ENCODE data around the gene RAB34.
A peak's percentile ranks its signal among the peaks of the same experiment; 100 is the strongest.
"Not testable (repeated sequence)": the region's sequence is repeated elsewhere in the genome, so short reads cannot be mapped to it uniquely, and the experiment has no call there.

RAB34 gene

DNA sequence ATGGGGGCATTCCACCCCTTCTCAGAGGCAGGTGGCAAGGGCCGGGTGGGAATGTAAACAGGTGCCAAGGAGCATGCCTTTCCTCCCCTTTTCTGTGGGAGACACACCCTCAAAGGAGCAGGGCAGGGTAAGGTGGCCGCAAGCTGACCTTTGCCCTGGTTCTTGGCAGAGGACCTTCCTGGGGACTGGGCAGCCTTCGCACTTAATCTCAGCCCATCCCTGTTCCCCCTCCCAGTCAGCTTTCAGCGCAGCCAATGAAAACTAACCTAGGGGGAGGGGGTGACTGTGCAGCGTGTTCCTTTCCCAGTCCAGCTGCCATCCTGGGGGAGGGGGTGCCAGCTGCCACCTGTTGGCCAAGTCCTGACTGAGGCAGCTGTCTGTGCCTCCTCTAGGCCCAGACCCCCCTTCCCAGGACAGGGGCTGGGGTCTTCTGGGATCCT lies 29.0 kb upstream of the RAB34 start:
- no peak for DNase-seq (ENCODE audit: low spot score)

DNA sequence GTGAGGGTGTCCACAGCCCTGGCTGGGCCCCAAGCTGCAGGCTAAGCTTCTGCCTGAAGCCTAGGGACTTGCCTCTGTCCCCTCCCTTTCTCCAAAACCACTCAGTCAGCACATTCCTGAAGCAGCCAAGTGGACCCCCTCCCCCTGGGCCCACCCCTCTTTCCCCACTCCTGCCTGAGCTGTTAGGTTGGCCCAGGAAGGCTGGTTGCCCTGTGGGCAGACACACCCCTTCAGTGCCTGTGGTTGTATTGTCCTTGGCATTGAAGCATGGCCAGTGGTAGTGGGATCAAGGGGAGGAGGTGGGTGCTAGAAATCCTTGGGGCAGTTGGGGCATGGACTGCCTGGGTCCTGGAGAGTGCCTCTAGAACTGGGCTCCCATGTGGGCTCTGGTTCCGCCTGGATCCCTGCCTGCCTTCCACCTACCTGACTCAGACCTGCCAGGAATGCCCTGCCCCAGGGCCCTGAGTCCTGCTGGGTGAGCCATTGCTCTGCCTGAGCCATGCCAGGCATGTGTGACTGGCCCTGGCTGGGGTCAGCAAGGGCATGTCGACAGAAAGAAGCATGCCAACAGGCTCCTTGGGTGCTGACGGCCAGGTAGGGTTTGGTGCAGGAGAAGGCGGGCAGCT lies 28.2 kb upstream of the RAB34 start:
- DNase-seq (ENCODE audit: low spot score): no peak

DNA sequence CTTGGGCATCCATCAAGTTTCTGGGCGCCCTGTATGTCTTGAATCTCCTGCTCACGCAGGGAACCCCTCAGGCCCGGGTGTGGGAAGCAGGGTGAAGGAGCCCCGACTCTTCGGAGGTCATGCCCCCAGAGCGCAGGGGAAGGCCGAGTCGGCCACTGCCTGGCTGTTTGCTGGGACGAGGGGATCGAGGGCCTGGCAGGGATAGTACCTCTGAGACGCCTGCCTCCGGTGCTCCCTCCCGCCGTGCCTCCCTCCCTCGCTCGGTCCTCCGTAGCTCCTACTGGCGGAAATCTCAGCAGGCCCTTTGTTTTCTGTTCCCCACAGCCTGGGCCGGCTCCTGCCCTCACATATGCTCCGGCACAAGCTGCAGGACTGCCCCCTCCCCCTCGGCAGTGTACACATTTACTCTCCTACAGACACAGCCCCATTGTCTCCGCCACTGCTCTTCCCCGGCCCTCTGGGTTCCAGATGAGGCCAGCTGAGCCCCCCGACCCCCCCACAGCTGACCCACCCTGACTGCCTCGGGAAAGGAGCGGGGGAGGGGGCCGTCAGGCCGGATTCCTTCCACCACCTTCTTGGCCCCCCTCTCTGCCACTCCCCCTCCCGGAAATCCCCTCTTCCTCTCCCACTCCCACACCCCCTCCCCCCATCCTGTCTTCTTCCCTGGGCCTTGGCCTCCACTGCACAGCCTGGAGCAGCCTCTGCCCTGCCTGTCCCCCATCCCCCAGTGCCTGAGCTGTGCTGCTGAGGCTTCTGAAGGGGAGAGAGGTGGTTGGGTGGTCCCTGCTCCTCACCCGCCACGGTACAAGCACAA lies 27.5 kb upstream of the RAB34 start:
- peak; percentile 33 for DNase-seq (ENCODE audit: low spot score)

DNA sequence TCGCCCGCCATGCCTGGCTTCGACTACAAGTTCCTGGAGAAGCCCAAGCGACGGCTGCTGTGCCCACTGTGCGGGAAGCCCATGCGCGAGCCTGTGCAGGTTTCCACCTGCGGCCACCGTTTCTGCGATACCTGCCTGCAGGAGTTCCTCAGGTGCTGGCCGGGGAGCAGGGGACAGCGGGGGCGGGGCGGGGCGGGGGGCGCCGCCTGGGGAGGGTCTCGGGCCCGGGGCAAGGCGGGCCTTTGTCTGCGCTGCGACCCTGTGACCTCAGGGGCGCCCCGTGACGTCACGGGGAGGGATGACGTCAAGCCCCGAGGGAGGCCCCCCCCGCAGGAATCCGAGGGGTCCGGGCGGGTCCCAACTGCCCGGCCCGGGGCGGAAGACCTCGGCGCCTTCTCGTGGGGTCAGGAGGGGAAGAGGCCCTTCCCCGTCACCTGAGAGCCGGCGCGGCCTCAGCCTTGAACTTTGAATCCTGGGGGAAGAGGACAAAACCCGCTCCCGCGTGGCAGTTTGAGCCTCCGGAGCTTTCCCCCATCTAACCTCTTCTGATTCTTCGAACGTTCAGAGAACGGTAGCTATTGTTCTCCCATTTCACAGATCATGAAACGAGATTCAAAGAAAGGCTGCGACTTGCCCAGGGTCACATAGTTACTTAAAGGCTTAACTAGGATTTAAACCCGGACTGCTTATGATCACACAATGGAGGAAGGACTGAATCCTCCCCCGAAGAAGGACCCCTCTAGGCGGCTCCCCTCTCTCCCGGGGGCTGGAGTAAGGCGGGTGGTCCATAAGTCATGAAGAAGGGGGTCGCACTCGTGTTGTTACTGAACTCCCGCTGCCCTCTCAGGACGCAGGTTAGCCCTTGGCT lies 26.7 kb upstream of the RAB34 start:
- peak; percentile 79 for DNase-seq (ENCODE audit: low spot score)

DNA sequence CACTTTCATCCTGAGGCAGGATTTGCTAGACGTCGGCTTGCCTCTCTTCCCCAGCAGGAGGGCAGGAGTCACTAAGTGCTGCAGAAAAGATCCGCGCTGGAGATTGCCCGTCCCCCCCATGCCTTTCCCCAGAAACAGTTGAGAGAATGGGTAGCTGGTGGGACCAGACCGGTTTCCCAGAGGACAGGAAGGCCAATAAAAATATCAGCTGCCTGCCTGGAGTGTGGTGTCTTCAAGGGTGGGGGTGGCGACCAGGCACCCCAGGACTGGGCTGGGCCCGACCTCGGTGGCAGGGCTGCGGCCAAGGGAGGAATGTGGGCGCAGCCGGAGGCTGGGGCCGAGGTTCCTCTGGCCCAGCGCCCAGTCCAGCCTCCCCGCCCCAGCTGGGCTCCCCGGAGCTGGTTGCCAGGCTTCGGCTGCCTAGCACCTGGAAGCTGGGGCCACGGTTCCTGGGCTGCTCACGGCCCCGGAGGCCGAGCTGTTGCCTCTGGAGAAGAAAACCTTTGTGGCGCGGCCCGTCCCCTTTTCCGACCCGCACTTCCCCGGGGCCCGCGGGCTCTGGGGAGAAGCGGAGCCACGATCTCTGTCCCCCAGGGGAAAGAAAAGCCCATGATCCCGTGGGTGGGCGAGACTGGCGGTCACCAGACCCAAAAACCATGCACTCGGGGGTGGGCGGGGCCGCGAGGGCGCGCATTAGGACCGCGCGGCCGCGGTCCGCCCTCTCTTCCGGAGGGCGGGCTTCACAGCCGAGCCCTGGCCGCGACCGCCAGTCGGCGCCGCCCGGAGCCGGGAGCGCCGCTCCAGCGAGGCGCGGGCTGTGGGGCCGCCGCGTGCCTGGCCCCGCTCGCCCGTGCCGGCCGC lies 25.8 kb upstream of the RAB34 start, which contains the start of gene TRAF4:
TRAF4 (plus strand) TSS at position 769 of the 861 bp plus-strand sequence. CDS start 102 bp downstream, outside the sequence.
- peak; percentile 93 for DNase-seq (ENCODE audit: low spot score)

DNA sequence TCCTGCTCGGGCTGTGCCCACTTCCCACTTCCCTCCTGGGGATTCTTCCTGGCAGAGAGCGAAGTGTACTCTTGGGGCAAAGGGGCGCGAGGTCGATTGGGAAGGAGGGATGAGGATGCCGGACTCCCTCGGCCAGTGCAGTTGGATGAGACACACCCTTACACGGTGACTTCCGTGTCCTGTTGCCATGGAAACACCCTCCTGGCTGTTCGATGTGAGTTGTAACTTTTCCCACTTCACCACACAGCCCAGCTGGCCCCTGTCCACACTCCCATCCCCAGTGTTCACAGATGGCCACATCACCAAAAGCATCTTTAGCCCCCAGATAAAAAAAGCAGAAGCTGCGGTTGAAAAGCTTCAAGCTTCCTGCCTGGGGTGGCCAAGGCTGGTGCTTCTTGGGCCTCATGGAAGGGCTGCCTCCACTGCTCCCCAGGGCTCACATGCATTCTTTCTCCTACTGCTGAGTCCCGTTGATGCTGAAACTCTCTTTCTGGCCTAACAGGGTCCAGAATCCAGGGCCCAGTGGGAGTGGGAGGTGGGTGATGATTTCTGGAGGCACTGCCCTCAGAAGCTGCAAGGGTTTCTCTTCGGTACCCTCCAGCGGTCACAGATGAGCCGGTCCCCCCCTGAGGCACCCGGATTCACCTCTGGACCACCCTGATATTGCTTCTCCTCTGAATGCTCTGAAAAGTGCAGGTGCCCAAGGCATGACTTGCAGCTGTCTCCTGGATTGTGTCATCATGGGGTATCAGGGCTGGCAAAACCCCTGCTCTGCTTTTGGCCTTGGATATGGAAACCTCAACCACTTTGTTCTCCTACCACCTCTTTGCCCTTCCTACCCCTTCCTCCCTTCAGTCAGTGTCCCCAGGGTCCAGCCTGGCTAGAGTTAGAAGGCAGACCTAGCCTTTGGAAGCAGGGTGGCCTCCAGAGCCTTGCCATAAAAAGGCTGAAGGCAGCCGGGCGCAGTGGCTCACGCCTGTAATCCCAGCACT lies 24.0 kb upstream of the RAB34 start:
- no peak for DNase-seq (ENCODE audit: low spot score)

DNA sequence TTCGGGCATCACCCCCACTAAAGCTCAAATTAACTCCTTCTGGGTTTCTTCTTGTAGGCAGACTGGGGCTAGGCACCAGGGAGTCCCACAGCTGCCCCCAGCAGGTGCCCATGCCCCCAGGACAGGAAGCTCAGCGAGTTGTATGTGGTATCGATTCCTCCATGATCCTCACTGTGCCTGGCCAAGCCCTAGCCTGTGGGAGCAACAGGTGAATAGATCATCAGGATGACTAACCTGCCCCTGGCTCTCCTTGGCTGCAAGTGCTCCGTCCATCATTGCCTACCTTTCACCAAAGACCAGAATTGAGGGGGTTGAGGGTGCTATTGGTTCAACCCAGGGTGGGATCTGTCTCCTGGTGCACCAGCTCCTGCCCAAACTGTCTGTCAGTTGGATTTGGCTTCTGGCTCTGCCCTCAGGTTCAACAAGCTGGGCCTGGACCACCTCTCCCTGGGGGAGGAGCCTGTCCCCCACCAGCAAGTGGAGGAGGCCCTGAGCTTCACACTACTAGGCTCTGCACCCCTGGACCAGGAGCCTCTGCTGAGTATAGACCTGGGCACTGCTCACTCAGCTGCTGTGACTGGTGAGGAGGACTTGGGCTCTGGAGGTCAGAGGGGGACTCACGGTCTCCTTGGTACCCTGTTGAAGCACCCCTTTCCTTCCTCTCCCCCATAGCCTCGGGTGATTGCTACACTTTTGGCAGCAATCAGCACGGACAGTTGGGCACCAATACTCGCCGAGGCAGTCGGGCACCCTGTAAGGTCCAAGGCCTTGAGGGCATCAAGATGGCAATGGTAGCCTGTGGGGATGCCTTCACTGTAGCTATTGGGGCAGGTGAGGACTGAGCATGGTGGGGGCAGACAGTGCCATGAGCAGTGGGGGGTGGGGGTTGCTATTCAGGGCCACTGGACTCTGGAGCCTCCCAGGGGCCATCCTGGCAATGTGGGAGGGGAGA lies 23.0 kb upstream of the RAB34 start:
- DNase-seq (ENCODE audit: low spot score): no peak

DNA sequence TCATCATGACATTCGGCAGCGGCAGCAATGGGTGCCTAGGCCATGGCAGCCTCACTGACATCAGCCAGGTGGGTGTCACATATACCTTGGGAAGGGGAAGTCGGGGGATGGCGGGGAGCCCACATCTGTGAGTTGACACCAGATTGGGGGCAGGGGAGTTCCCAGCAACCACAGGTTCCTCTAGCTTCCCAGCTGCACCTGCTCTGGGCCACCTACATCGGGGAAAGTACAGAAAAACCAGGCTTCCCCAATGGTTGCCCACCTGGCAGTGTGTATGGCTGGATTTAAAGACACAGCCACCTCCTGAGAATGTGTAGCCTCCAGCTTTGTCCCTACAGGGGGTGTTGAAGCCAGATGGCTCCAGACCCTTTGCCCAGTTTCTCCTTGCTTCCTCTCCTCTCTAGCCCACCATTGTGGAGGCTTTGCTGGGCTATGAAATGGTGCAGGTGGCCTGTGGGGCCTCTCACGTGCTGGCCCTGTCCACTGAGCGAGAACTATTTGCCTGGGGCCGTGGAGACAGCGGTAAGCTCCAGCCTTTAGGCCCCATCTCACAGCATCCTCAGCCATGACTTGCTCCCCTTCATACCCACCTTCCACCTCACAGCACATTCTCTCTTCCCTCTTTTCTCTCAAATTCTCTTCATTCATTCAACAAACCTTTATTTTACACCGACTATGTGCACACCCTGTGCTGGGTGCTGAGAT lies 21.2 kb upstream of the RAB34 start:
- no peak for DNase-seq (ENCODE audit: low spot score)

DNA sequence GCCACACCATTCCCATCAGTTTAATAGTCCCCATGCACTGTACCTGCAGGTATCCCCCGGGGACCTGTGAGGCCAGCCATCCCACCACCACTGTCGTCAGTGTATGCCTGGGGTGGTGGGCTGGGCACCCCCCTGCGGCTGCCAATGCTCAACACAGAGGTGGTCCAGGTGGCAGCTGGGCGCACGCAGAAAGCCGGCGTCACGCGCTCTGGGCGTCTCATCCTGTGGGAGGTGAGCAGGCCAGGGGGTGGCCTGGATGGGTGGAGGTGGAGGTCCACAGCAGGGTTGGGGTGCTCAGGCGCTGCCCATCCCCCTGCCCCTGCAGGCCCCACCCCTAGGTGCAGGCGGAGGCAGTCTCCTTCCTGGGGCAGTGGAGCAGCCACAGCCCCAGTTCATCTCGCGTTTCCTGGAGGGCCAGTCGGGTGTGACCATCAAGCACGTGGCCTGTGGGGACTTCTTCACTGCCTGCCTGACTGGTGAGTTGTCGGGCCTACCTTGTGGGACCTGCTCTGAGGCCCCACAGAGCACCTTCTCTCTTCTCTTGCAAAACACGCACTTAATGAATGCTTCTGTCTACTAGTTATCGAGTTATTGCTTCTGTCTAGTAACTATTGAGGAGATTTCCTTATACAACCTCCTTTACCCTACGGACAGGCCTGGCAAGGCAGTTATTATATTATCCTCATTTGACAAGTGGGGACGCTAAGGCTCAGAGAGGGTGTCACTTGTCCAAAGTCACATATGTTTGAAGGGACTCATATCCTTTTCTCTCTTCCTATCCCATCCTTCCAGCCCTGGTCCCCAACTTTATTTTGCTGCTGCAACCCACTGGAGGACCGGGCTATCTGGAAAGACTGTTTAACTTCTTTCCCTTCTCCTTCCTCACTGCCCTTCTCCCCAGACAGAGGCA lies 20.4 kb upstream of the RAB34 start:
- no peak for DNase-seq (ENCODE audit: low spot score)

DNA sequence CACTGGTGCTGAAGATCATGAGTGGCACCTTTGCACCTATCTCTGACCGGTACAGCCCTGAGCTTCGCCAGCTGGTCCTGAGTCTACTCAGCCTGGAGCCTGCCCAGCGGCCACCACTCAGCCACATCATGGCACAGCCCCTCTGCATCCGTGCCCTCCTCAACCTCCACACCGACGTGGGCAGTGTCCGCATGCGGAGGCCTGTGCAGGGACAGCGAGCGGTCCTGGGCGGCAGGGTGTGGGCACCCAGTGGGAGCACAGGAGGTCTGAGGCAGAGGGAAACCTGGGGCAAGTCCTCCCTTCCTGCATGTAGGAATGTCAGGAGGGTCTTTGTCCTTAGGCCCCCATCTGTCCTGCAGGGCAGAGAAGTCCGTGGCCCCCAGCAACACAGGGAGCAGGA lies 19.6 kb upstream of the RAB34 start:
- DNase-seq (ENCODE audit: low spot score): no peak

DNA sequence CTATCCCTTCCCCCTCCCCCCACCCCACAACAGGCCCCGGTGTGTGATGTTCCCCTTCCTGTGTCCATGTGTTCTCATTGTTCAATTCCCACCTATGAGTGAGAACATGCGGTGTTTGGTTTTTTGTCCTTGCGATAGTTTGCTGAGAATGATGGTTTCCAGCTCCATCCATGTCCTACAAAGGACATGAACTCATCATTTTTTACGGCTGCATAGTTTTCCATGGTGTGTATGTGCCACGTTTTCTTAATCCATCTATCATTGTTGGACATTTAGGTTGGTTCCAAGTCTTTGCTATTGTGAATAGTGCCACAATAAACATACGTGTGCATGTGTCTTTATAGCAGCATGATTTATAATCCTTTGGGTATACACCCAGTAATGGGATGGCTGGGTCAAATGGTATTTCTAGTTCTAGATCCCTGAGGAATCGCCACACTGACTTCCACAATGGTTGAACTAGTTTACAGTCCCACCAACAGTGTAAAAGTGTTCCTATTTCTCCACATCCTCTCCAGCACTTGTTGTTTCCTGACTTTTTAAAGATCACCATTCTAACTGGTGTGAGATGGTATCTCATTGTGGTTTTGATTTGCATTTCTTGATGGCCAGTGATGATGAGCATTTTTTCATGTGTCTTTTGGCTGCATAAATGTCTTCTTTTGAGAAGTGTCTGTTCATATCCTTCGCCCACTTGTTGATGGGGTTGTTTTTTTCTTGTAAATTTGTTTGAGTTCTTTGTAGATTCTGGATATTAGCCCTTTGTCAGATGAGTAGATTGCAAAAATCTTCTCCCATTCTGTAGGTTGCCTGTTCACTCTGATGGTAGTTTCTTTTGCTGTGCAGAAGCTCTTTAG lies 18.5 kb upstream of the RAB34 start:
- not testable (repeated sequence) for DNase-seq (ENCODE audit: low spot score)

DNA sequence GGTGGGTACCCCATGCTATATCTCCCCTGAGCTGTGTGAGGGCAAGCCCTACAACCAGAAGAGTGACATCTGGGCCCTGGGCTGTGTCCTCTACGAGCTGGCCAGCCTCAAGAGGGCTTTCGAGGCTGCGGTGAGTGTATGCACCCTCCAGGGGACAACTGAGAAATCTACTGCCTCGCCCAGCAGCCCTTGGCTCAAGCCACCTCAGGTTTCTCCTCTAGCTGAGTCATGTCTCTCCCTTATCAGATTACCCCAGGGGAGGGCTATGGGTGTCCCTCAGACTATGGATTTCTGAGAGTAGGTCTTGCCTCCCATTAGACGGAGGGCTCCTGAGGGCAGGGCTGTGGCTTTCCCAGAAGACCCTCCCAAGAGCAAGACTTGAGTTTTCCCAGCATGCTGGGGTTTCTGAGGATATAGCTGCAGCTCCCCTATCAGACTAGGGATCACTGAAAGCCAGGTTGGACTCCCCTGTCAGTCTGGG lies 17.6 kb upstream of the RAB34 start:
- DNase-seq (ENCODE audit: low spot score): no peak

DNA sequence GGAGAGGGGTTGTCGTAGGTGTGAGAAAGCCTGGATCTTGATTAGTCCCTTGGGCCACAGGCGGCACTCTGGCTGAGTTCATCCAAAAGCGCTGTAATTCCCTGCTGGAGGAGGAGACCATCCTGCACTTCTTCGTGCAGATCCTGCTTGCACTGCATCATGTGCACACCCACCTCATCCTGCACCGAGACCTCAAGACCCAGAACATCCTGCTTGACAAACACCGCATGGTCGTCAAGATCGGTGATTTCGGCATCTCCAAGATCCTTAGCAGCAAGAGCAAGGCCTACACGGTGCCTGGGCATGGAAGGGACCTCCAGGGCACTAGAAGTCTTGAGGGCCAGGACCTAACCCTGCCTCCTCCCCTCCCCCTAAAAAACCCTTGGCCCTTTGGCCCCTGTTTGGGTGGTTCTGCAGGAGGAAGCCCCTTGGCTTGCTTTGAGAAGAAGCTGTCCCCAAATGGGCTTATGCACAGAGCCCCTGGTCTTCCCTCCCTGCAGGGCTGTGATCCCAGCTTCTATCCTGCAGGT lies 17.1 kb upstream of the RAB34 start:
- no peak for DNase-seq (ENCODE audit: low spot score)

DNA sequence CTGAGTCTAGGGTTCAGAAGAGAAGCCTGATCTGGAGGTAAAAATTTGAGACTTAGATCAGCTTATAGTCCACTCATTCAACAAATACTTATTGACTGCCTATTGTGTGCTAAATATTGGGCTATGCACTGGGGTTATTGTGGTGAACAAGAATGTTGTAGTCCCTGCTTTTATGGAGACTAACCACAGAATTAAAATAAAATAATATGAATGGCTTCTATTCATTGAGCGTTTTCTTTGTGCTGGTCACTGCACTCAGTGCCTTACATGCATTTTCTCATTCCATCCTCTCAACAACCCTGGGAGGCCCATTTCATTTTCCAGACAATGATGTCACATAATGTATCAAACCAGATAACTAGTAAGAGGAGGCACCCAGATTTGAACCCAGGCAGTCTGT lies 15.7 kb upstream of the RAB34 start:
- no peak for DNase-seq (ENCODE audit: low spot score)

DNA sequence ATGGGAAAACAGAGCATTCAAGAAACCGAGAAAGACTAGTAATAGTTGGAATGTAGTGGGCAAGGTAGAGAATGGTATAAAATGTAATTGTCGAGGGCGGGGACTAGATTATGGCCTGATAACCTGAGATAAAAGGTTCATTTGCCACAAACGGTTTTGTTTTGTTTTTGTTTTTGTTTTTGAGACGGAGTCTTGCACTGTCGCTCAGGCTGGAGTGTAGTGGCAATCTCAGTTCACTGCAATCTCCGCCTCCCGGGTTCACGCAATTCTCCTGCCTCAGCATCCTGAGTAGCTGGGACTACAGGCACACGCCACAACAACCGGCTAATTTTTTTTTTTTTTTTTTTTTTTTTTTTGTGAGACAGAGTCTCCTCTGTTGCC lies 12.3 kb upstream of the RAB34 start:
- no peak for DNase-seq (ENCODE audit: low spot score)

Data from AG20443 (cell line).